ENCODE measurements around the gene PDZRN3. TPM values are rescaled to one million over a fixed set of nuclear protein-coding genes. Genes with fewer than 3 reads are reported as not detected.

Gene PDZRN3
- total and polyA plus RNA-seq, 4 donors, result 0.69 to 1.8 (median 0.92) TPM

GRCh38 chr3:73521734-73522336 lies 102.9 kb downstream of the PDZRN3 start:
- Histone ChIP-seq H3K9me3 (ENCODE audit: control insufficient read depth in 4 of 4, low read length in 3 of 4) (peaks cover 0 to 10% (median 0%) of the 10 kb centered on the region in 4 donors), H3K27me3 (ENCODE audit: control insufficient read depth in 4 of 4, insufficient read depth in 4 of 4, low read length in 3 of 4) (no peaks in the 10 kb centered on the region), H3K4me3 (ENCODE audit: low read depth in 1 of 3, low read length in 3 of 3) (no peak overlapping the region), H3K36me3 (ENCODE audit: control insufficient read depth in 4 of 4, insufficient read depth in 3 of 4, low read depth in 1 of 4, low read length in 3 of 4) (no peaks in the 10 kb centered on the region), H3K27ac (ENCODE audit: low read depth in 1 of 2, low read length in 2 of 2) (no peak overlapping the region), H3K9ac (ENCODE audit: low read depth in 1 of 2, low read length in 2 of 2) (no peak overlapping the region), H3K4me1 (ENCODE audit: control insufficient read depth in 4 of 4, insufficient read depth in 4 of 4, low read length in 3 of 4) (no peaks in the 10 kb centered on the region)
- no peak for TF ChIP-seq RXRA (IDR thresholded peaks at IDR 0.05)
- no peak for TF ChIP-seq EGR1 (IDR thresholded peaks at IDR 0.05; ENCODE audit: low read depth in 2 of 2)
- no peak for TF ChIP-seq YY1 (IDR thresholded peaks at IDR 0.05)
- no peak for DNase-seq (ENCODE audit: low spot score)
- 85% methylated on average over 7 of the region's 7 CpGs for whole genome bisulfite sequencing

GRCh38 chr3:73520931-73521461 lies 103.7 kb downstream of the PDZRN3 start:
- TF ChIP-seq TAF1 (conservative IDR thresholded peaks at IDR 0.05) (no peak), HNF4G (IDR thresholded peaks at IDR 0.05) (no peak), HNF4A (conservative IDR thresholded peaks at IDR 0.05) (no peak), ZBTB33 (IDR thresholded peaks at IDR 0.05) (no peak), JUND (IDR thresholded peaks at IDR 0.05) (no peak), ATF3 (IDR thresholded peaks at IDR 0.05) (no peak), YY1 (IDR thresholded peaks at IDR 0.05) (no peak), FOXA1 (IDR thresholded peaks at IDR 0.05) (no peak), CTCF (IDR thresholded peaks at IDR 0.05; ENCODE audit: low read depth, low read length, missing input control) (no peak), RAD21 (IDR thresholded peaks at IDR 0.05) (no peak), SP1 (IDR thresholded peaks at IDR 0.05) (no peak), GABPA (IDR thresholded peaks at IDR 0.05 in 1 of 2, conservative IDR thresholded peaks at IDR 0.05 in 1 of 2) (no peak), NR2F2 (IDR thresholded peaks at IDR 0.05) (no peak), EGR1 (IDR thresholded peaks at IDR 0.05; ENCODE audit: low read depth in 2 of 2) (no peak), MAX (IDR thresholded peaks at IDR 0.05) (no peak), REST (IDR thresholded peaks at IDR 0.05) (no peak), FOXA2 (IDR thresholded peaks at IDR 0.05) (no peak), RXRA (IDR thresholded peaks at IDR 0.05) (no peak)
- H3K36me3 ChIP-seq (ENCODE audit: control insufficient read depth in 4 of 4, insufficient read depth in 3 of 4, low read depth in 1 of 4, low read length in 3 of 4), result no peaks in the 10 kb centered on the region
- no peak overlapping the region for H3K9ac ChIP-seq (ENCODE audit: low read depth in 1 of 2, low read length in 2 of 2)
- H3K9me3 ChIP-seq (ENCODE audit: control insufficient read depth in 4 of 4, low read length in 3 of 4), result peaks cover 0 to 10% (median 0%) of the 10 kb centered on the region in 4 donors
- WGBS, result 82% methylated on average over 13 of the region's 13 CpGs
- no peaks in the 10 kb centered on the region for H3K4me1 ChIP-seq (ENCODE audit: control insufficient read depth in 4 of 4, insufficient read depth in 4 of 4, low read length in 3 of 4)
- no peak for DNase-seq (ENCODE audit: low spot score)
- H3K4me3 ChIP-seq (ENCODE audit: low read depth in 1 of 3, low read length in 3 of 3), result no peak overlapping the region
- H3K27ac ChIP-seq (ENCODE audit: low read depth in 1 of 2, low read length in 2 of 2), result no peak overlapping the region
- no peaks in the 10 kb centered on the region for H3K27me3 ChIP-seq (ENCODE audit: control insufficient read depth in 4 of 4, insufficient read depth in 4 of 4, low read length in 3 of 4)
